A172 (cell line): ENCODE measurements around the gene PLXNB2. TPM values are rescaled to one million over a fixed set of nuclear protein-coding genes. Genes with fewer than 3 reads are reported as not detected.
"Not testable (repeated sequence)": the region's sequence is repeated elsewhere in the genome, so short reads cannot be mapped to it uniquely, and the experiment has no call there.

ENCODE experiments used
- DNase-seq: peaks from one replicate; pipeline ENCODE4 v3.0.0-alpha.2; 2015; ENCODE audit warnings: low spot score
- total RNA-seq: library from RNA; depleted of rRNA; stranded (reverse); fragments of >200 nt; shearing (Covaris generic); gene quantifications from 2 replicates; pipeline ENCODE4 v1.2.3, GENCODE V29; 2014

PLXNB2 gene
- total RNA-seq, 1 experiment from 2014 or later: 64.9 TPM

DNA sequence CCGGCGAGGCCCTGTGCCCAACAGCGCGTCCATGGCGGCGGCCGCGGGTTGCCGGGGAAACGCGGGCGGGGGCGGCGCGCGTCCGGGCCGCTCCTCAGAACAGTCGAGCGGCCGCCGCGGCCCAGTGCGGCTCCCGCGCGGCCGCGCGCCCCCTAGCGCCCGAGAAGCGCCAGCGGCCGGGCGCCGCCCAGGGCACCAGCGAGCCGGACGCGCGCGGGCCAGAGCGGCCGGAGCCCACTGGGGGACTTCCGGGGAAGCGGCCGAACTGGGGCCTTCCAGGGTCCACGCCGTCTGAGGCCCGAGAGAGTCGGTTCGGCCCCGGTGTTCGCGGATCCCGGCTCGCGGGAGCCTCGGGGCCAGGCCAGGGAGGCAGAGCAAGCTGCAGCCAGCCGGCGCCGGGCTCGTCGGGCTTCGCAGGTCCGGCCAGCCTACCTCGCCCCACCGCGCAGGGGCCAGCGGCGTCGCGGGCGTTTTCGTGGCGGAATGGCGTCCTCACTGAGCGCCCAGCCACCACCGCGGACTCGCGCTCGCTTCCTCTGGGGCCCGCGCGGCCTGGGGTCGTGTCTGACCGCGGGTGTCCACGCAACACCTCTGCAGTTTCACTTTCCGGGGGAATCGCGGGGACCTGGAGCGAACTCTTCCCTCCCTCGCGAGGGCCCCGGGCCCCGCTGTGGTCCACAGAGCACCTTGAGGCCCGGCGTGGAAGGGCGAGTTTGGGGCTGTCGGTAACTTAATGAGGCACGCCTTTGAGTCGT, 19.7 kb upstream of the PLXNB2 start, which contains the start of gene DENND6B:
TSS of gene DENND6B (minus strand) at position 57 of the 755 bp plus-strand sequence. CDS start at position 33, 24 bp downstream.
- DNase-seq: no peak

DNA sequence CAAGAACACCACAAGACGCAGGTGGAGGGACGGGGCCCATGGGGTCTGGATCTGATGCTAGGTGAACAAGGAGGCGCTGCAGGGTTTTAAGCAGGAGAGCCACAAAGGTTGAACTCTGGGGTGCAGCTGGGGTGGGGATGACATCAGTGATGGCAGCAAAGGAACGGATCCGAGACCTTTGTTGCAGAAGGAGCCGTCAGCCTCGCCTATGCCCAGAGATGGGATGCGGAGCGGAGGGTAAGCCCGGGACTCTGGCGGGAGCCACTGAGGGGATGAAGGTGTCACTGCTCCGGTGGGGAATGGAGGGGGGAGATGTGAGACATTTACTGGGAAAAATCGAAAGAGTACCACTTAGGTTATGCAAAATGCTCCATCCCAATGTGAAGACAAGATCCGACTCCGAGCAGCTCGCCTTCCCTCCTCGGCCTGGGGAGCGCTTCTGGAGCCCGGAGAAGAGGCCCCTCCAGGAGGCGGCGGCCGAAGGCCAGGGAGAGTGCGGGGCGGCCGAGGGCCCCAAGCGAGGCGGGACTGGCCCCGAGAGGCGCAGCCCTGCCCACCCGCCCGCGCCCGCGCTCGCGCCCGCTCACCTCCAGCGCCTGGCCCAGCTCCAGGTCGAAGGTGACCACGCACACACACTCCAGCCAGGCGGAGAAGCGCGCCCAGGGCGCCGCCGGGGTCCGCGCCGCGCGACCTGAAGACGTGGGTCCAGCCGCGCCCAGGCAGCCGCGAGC, 18.9 kb upstream of the PLXNB2 start:
- DNase-seq: no peak

DNA sequence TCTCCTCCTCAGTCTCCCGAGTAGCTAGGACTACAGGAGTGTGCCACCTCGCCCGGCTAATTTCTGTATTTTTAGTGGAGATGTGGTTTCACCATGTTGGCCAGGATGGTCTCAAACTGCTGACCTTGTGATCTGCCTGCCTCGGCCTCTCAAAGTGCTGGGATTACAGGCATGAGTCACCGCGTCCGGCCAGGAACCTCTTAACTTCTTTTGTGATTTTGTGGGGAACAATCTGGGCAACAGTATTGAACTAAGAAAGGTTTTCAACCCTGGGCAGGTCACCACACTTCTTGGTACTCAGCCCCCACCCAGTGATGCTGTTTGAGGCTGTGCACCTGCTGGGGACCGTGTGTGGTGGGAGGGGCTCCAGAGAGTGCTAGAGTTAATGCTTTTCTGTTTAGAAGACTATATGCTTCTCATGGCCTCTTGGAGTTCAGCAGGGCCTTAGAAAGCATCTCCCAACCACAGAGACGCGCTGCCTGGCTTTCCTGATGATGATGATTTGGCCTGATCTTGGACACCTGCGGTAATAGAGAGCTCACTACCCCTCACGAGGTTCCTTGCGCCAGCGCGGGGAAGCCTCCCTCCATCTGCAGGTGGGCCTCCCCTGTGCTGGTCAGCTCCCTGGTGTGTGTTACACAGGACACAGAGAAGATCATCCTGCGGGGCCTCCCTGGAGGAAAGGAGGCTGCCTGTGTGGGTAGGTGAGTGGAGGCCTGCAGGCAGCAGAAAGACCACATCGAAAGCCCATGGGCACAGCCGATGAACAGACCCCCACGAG, 18.2 kb upstream of the PLXNB2 start:
- DNase-seq: no peak

DNA sequence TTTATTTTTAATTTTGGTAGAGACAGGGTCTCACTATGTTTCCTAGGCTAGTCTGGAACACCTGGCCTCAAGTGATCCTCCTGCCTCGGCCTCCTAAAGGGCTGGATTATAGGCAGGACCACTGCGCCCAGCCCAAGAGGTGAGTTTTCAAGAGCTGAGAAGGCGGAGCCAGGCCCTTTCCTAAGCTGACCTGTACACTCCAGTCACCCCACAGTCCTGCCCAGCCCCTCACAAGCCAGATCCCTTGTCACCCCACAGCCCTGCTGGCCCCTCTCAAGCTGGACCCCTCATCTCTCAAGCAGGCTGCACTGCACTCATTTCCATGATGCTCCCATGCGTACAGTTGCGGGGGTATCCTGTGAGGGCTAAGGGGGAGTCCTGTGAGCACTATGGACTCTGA, 16.5 kb upstream of the PLXNB2 start:
- DNase-seq: no peak

DNA sequence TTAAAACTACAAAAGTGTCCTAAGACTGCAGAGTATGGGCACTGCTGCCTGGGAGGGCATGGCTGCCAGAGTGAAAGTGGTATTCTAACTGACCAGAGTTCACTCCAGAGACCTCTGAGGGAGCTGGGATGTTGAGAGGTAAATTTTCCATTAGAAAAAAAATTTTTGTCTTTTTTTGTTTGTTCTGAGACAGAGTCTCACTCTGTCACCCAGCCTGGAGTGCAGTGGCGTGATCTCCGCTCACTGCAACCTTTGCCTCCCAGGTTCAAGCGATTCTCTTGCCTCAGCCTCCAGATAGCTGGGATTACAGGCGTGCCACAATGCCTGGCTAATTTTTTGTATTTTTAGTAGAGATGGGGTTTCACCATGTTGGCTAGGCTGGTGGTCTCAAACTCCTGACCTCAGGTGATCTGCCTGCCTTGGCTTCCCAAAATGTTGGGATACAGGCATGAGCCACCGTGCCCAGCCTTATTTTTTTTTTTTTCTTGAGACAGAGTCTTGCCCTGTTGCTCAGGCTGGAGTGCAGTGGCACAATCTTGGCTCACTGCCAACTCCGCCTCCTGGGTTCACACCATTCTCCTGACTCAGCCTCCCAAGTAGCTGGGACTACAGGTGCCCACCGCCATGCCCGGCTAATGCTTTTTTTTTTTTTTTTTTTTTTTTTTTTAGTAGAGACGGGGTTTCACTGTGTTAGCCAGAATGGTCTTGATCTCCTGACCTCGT, 15.1 kb upstream of the PLXNB2 start:
- not testable (repeated sequence) for DNase-seq

DNA sequence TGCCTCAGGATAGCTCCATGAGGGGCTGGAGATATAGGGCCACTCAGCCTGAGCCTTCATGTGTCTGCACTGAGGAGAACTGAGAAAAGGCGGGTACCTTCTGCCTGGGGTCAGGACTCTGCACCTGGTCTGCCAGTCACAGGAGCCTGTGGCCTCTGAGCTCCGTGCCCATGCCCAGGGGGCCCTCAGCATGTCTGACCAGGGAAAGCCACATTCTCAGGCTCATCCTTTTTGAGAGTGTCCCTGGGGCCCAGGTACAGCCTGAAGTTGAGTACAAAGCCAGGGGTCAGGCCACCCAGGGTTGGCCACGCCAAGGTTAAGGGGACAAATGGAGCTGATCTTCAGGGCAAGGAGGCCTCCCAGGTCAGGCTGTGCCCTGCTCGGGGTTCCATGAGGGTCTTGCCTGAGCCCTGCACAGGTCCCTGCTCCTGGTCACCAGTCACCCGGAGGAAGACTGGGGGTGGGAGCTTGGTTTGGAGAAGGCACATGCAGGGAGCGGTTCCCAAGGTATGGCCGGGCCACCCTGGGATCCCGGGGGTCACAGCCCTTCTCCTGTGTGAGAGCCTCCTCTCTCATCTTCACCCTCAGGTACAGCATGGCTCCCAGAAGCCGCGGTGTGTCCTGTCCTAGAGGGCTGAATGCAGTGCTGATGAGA, 13.4 kb upstream of the PLXNB2 start:
- DNase-seq: no peak

DNA sequence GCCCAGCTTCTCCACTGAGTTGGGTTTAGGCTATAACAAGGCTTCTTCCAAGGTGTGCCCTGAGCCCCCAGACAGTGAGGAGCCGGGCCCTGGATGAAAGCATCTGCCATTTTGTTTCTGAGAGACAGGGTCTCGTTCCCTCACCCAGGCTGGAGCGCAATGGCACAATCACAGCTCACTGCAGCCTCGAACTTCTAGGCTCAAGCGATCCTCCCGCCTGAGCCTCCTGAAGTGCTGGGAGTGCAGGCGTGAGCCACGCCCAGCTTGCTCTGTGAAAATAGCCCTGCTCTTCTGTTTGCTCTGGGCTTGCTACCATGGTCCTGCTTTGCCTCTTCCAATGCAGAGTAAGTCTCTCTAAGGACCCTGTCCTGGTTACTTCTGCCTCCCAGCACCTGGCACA, 12.7 kb upstream of the PLXNB2 start:
- DNase-seq: no peak

DNA sequence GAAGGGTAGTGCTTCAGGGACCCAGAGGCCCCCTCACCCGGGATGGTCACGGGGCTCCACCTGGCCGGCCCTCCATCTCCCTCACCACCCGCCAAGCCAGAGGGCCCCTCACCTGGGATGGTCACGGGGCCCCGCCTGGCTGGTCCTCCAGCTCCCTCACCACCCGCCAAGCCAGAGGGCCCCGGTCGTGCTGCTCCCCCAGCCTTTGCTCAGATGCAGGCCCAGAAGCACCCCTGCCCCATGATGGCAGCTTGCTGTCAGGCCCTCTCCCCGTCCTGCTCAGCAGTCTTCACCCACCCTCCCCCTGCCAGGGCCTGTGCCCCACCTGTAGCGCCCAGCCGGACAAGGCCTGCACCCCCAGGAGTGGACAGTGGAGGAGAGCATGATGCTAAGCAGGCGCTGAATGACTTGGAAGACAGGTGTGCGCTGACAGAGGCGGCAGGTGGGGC, 12.1 kb upstream of the PLXNB2 start:
- DNase-seq: no peak

DNA sequence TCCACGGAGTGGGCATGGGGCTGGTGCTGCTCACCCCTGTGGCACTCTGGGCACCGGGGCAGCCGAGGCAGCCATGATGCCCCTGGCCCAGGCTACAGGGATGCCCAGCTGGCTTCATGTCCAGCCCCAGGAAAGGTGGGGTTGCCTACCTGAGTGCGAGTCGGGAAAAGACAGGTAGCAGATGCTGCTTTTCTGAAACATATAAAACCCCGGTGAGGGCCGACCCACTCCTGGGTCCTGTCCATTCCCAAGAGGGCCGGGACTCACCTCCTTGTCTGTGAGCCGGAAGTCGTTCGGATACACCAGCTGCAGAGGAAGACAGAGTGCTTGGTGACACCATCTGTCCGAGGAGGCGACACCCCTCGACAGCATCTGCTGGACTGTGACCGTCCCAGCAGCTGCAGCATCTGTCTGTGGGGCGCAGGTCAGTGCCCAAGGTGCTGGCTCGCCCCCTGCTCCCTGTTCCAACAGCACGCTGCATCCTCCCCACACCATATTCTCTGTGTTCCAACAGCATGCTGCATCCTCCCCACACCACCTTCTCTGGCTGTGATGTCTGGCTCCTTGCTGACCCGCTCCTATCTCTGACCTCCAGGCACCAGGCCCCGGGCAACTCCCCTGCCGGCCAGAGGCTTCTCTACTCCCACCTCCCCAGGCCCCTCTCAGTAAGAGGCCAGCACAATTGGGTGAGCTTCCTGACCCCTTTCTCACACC, 11.4 kb upstream of the PLXNB2 start:
- no peak for DNase-seq

DNA sequence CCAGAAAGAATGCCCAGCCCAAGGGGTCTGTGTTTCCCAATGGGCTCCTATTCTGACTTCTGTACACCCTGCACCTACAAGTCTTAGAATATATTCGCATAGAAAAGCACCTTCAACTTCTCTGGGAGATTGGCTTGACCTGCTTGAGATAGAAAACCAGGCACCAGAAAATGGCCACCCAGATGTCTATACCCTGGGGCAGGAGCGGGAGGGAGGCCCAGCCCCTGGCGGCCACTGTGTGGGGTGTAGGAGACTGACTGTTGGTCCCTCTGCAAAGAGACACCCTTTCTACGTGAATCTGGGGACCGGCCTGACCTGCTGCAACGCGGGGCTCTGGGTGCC, 10.9 kb upstream of the PLXNB2 start:
- no peak for DNase-seq

DNA sequence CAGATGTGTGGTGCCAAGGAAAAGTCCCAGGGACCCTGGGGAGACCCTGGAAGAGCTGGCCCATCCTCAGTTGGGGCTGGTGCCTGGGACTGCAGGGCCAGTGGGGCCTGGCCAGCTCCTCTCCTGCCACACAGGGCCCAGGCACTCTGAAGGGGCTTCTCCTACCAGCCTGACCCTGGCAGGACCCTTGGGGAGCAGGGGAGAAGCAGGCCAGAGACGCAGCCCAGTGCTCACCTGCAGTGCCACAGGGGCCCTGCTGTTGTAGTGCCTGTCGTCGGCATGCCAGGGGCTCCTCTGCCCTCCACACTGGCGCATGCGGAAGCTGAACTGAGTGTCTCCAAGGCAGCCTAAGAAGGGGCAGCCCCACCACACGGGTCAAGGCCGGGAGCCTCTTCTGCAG, 10.2 kb upstream of the PLXNB2 start:
- no peak for DNase-seq

DNA sequence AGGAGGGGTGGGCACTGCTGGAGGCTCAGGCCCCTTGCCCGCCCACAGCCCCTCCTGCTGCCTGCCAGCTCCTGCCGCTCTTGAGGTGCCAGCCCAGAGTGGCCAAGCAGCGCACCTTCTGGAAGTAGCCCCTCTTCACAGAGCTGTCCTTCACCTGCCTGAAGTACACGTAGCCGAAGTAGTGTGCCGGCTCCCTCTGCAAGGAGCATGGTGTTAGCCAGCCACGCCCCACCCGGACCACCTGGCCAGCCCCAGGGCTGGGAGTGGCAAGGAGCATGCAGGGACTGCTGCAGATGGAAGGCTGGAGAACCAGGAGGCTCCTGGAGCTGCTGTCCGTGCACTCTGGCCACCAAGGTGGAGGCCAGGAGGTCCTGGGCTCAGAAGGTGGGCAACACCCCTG, 9.7 kb upstream of the PLXNB2 start:
- DNase-seq: no peak

DNA sequence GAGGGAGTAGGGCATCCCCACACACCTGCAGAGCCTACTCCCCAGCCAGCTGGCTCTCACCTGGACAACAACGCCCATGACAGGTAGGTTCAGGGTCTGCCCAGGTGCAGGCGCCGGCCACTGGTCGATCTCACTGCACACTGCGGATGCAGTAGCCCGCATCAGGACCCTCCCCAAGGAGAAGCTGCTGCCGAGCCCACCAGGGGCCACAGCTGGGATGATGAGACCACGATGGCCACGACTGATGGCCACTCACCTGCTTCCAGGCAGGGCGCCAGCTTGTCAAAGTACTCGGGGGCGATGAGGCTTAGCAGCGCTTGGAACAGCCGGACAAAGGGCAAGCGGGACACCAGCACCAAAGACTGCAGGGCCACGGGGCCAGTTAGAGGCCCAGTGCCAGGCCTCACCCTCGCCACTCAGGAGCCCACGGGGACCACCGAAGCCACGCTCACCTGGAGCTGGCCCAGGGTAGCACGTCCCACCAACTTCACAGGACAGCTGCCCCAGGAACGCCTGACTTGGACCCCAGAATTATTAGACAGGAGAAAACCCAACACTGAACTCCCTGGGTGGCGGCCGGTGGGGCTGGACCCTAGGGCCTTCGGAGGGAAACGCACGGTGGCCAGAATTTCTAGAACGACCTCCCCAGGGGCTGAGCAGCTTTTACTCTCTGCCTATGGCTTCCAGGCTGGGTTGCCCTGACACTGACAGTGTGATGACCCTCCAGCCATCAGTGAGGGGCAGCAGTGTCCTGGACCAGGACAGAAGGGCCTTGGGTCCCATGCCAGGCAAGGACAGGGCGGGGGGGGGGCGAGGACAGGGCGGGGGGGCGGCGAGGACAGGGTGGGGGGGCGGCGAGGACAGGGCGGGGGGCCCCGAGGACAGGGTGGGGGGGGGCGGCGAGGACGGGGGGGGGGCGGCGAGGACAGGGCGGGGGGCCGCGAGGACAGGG, 8.9 kb upstream of the PLXNB2 start:
- DNase-seq: no peak

DNA sequence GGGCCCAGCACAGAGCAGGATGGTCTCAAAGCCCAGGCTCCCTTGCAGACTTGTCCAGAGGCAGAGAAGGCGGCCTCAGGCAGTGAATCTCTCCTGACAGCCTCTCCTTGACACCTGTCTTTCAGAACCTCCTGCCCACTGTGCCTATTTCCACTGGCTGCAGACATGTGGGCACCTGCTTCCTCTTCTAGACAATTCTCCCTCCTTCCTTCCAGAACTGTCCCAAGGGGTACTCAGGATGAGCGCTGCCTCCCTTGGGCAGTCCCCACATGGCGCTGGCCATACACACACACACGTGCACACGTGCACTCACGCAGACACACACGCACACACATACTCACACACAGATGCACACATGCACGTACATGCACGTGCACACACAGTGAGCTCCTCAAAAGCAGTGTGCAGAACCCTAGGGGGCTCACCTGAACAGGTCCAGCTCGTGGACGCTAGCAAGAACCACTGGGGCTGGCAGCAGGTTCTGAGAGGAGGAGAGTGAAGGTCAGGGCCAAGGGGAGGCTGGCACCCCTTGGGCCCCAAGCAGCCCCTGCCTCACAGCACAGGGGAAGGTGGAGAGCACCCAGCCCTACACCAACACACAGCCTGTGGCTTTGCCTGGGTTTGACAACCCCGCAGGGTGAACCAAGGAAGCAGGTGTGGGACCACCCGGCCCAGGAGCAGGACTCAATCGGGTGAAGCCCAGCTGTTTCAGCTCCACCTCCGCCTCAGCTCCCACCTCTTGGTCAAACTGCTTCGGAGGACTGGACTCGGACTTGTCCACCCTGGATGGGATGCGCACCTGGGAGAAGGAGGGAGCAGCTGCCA, 8.1 kb upstream of the PLXNB2 start:
- DNase-seq: no peak

DNA sequence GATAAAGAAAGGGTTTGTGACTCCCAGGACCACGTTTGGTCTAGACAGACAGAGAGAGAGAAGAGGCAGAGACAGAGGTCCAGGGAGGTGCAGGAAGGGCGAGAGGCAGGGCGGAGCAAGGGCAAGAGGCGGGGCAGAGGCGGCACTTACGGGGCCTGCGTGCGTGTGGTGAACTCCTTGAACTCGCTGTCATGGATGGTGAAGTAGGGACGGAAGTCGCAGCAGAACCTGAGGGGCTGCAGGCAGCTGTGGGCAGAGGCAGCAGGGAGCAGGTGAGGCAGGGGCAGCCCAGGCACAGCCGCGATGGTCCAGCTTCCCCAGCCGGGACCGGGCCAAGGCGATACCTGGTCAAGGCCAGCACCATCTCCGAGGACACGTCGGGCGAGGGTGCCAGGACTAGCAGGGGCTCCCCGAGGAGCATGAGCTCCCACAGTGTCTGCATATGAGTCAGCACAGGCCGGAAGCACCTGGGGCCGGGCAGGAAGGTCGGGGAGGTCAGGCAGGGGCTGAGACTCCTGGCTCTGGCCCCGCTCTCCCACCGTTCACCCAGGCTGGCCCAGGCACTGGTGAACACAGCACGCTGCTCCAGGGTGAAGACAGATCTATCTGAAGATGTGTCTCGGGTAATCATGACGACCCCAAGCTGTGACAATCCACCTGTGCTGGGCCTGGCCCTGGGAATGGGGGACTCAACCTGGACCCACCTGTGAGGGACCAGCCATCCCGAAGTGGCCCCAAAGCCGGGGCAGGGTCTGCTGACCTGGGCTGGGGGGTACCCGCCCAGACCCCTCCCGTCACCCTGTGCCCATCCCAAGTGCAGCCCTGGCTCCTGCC, 7.2 kb upstream of the PLXNB2 start:
- DNase-seq: no peak

DNA sequence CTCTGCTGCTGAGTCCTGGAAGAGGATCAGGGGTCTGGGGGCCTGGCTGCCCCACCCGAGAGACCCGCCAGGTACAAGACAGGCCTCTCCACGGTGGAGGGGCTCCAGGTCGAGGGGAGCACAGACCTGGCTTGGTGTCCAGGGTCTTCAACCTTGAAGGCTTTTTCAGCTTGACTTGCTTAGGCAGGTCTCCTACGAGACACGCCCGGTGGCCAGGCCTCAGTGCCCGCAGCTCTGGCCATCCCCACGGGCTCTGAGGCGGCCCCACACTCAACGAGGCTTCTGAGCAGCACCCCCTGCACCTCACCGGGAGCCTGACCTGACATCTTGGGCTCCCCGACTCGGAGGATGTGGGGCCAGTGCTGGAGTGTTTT, 6.6 kb upstream of the PLXNB2 start:
- DNase-seq: no peak

DNA sequence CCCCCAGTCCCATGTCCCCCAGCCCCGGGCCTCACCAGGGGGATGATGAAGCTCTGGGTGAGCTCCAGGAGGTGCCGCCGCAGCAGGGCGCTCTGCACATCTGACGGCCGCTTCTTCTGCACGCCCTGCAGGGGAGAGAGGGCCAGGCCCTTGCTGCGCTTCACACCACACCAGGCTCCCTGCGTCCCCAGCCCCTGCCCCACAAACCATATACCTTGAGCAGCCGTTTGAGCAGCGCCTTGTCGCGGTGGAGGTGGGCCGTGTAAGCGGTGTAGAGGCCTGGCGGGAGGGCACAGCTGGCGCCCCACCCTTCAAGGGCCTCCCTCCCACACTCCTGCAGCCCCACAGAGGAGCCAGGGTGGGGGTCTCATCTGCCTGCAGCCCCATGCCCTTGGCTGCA, 6.2 kb upstream of the PLXNB2 start:
- no peak for DNase-seq

DNA sequence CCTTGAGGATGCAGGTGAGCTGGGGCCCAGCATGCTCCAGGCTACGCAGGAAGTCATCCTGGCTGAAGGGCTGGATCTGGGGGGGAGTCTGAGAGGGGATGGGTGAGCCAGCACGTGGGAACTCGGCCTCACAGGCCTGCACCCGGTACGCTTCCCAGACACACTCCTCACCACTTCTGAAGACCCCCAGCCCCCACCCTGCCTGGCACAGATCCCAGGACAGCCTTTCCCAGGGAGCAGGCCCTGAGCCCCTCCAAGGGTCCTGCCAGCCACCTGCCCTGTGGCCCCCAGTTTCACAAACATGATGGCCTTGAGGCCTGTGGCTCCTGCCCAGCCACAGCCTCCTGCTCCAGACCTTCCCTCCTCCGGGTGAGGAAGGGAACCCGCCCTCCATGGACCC, 5.6 kb upstream of the PLXNB2 start:
- no peak for DNase-seq
